C4-2B (cell line): ENCODE results near the gene BORCS6.

Experiments
- CTCF ChIP-seq: fragments of 450-650 bp; conservative IDR thresholded peaks from 2 replicates; pipeline ENCODE4 v1.5.1; 2017; ENCODE audit warnings: mild to moderate bottlenecking
- ZFX ChIP-seq: fragments of 450-650 bp; IDR thresholded peaks from 2 replicates; pipeline ENCODE4 v1.6.1; 2017

- TF ChIP-seq CTCF = no peak
- no peak for TF ChIP-seq ZFX
Measured at GRCh38 chr17:8234361-8235270, 44.6 kb upstream of the BORCS6 start.
